ENCODE measurements around the gene MOB3C. TPM values are rescaled to one million over a fixed set of nuclear protein-coding genes. Genes with fewer than 3 reads are reported as not detected.

The MOB3C gene
- polyA plus RNA-seq, 1 experiment = 11.9 TPM

GRCh38 chr1:46639547-46639946 lies 22.9 kb upstream of the MOB3C start:
- no peak for DNase-seq (ENCODE audit: low read depth, low spot score)
- ChIA-PET CTCF (no interaction called here), POLR2A (no interaction called here)
- TF ChIP-seq CTCF (IDR thresholded peaks at IDR 0.05; ENCODE audit: low read depth, low read length) = no peak
- Histone ChIP-seq H3K27ac (ENCODE audit: low read depth, low read length) (no peak overlapping the region), H3K27me3 (ENCODE audit: control insufficient read depth, insufficient read depth, low read length) (no peaks in the 10 kb centered on the region), H3K4me3 (ENCODE audit: low read depth, low read length) (no peak overlapping the region), H3K9me3 (ENCODE audit: control insufficient read depth, insufficient read depth, low read length) (no peaks in the 10 kb centered on the region)

GRCh38 chr1:46638921-46639320 lies 22.3 kb upstream of the MOB3C start:
- ChIA-PET CTCF (no interaction called here), POLR2A (no interaction called here)
- Histone ChIP-seq H3K27me3 (ENCODE audit: control insufficient read depth, insufficient read depth, low read length) (no peaks in the 10 kb centered on the region), H3K9me3 (ENCODE audit: control insufficient read depth, insufficient read depth, low read length) (no peaks in the 10 kb centered on the region), H3K4me3 (ENCODE audit: low read depth, low read length) (no peak overlapping the region), H3K27ac (ENCODE audit: low read depth, low read length) (no peak overlapping the region)
- no peak for DNase-seq (ENCODE audit: low read depth, low spot score)
- no peak for TF ChIP-seq CTCF (IDR thresholded peaks at IDR 0.05; ENCODE audit: low read depth, low read length)

- ChIA-PET CTCF (interaction anchor here (0.7 kb wide), 1 partner anchor 17 kb away, joined by 6 read pairs; no protein-coding TSS in a partner anchor), POLR2A (no interaction called here)
- Histone ChIP-seq H3K27me3 (ENCODE audit: control insufficient read depth, insufficient read depth, low read length) (no peaks in the 10 kb centered on the region), H3K9me3 (ENCODE audit: control insufficient read depth, insufficient read depth, low read length) (no peaks in the 10 kb centered on the region), H3K4me3 (ENCODE audit: low read depth, low read length) (no peak overlapping the region), H3K27ac (ENCODE audit: low read depth, low read length) (no peak overlapping the region)
- TF ChIP-seq CTCF (IDR thresholded peaks at IDR 0.05; ENCODE audit: low read depth, low read length) = no peak
- DNase-seq (ENCODE audit: low read depth, low spot score) = no peak
Observed at GRCh38 chr1:46637444-46638083, 21.0 kb upstream of the MOB3C start.

- H3K27ac ChIP-seq (ENCODE audit: low read depth, low read length) = no peak overlapping the region
- no peak for TF ChIP-seq CTCF (IDR thresholded peaks at IDR 0.05; ENCODE audit: low read depth, low read length)
- no peaks in the 10 kb centered on the region for H3K27me3 ChIP-seq (ENCODE audit: control insufficient read depth, insufficient read depth, low read length)
- CTCF ChIA-PET = interaction anchor here (0.9 to 1.1 kb wide), 2 partner anchors 13 to 87 kb away, joined by 4 read pairs; no protein-coding TSS in a partner anchor
- H3K4me3 ChIP-seq (ENCODE audit: low read depth, low read length) = no peak overlapping the region
- DNase-seq (ENCODE audit: low read depth, low spot score) = no peak
- H3K9me3 ChIP-seq (ENCODE audit: control insufficient read depth, insufficient read depth, low read length) = no peaks in the 10 kb centered on the region
- POLR2A ChIA-PET = no interaction called here
Observed at GRCh38 chr1:46635205-46635604, 18.6 kb upstream of the MOB3C start.

- POLR2A ChIA-PET = interaction anchor here (1.1 kb wide), 1 partner anchor 13 kb away, joined by 3 read pairs; no protein-coding TSS in a partner anchor
- H3K4me3 ChIP-seq (ENCODE audit: low read depth, low read length) = no peak overlapping the region
- CTCF ChIA-PET = interaction anchor here (0.6 to 1.0 kb wide), 2 partner anchors 8 to 224 kb away, joined by 3 read pairs; no protein-coding TSS in a partner anchor
- H3K9me3 ChIP-seq (ENCODE audit: control insufficient read depth, insufficient read depth, low read length) = no peaks in the 10 kb centered on the region
- no peak for DNase-seq (ENCODE audit: low read depth, low spot score)
- no peaks in the 10 kb centered on the region for H3K27me3 ChIP-seq (ENCODE audit: control insufficient read depth, insufficient read depth, low read length)
- no peak overlapping the region for H3K27ac ChIP-seq (ENCODE audit: low read depth, low read length)
- TF ChIP-seq CTCF (IDR thresholded peaks at IDR 0.05; ENCODE audit: low read depth, low read length) = no peak
Observed at GRCh38 chr1:46630719-46631118, 14.1 kb upstream of the MOB3C start.

All from AG04450 (cell line).